ENCODE data around the gene CDKL1.

DNA sequence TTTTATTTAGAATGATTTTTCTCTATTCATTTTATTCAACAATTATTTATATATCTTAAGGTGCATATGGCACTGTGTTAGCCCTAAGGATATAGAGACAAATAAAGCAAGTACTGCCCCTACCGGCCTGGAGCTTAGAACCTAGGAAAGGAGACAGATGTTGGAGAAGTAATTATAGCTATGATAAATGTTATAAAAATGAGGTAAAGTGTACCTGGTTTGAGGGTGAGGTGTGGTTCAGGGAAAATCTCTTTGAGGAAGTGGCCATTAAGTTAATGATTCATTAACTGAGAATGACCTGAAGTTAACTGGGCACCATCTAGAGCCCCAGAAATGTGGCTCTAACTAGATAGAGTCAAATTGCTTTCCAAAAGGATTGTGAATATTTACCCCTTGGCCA, 31.9 kb downstream of the CDKL1 start:
- TF ChIP-seq TARDBP (IDR thresholded peaks at IDR 0.05) = no peak
- no peak for TF ChIP-seq FOXM1 (IDR thresholded peaks at IDR 0.05; ENCODE audit: borderline replicate concordance)
